GM12878 (cell line): ENCODE results near the gene SLIT1. TPM values are rescaled to one million over a fixed set of nuclear protein-coding genes. Genes with fewer than 3 reads are reported as not detected.

Experiments
- ATAC-seq: fragments of 200-7000 bp; cut with Tn5 transposase; 3 replicates; pipeline ENCODE4 v1.9.1; 2020; ENCODE audit warnings: mild to moderate bottlenecking, moderate library complexity
- BruUV-seq: library from RNA; stranded (reverse); fragments of 400-500 nt; replicated peaks from 2 replicates; lab custom pipeline; 2021; lab: Mats Ljungman, UMichigan
- CTCF ChIA-PET: fragments of 300-600 bp; sonication (Branson Sonifier 250); formaldehyde crosslinking; extraction: SDS; loops from one replicate; lab custom pipeline; 2021; ENCODE audit warnings: inconsistent platforms; lab: Yijun Ruan, JAX
- POLR2A ChIA-PET: fragments of 350-600 bp; formaldehyde crosslinking; extraction: SDS; loops from one replicate; lab custom pipeline; 2021; ENCODE audit warnings: inconsistent platforms; lab: Charles Lee
- RAD21 ChIA-PET: fragments of 300-600 bp; sonication (Branson Sonifier 250); formaldehyde crosslinking; loops from one replicate; lab custom pipeline; 2023; ENCODE audit warnings: antibody characterized with exemption; ENCODE audit not compliant: unreplicated experiment; lab: Charles Lee
- SMC1A ChIA-PET: fragments of 300-600 bp; sonication (Branson Sonifier 250); formaldehyde crosslinking; loops from one replicate; lab custom pipeline; 2023; ENCODE audit not compliant: unreplicated experiment, uncharacterized antibody; lab: Charles Lee
- DNase-seq: peaks from one replicate; pipeline ENCODE4 v3.0.0-alpha.2; 2011; ENCODE audit warnings: low read depth, low spot score
- FAIRE-seq: peaks from 3 replicates; lab custom pipeline; 2011; peaks lifted over from hg19 to GRCh38; lab: Jason Lieb, UNC
- H2AFZ ChIP-seq: 2 replicates; pipeline ENCODE4 v1.6.0; 2011; ENCODE audit warnings: low read depth, low read length, control low read depth; ENCODE audit not compliant: control insufficient read depth
- H3K27ac ChIP-seq: 2 replicates; pipeline ENCODE4 v1.5.1; 2011; ENCODE audit warnings: control low read depth; ENCODE audit not compliant: control insufficient read depth, insufficient read depth
- H3K27me3 ChIP-seq, 2 experiments: replicated peaks in 1 of 2; 2 replicates each; pipeline versions ENCODE4 v1.6.0 to v1.6.1; 2011; ENCODE audit warnings: low read length in 1 of 2; ENCODE audit not compliant: control insufficient read depth in 2 of 2, insufficient read depth in 2 of 2
- H3K36me3 ChIP-seq, 2 experiments: 2 replicates each; pipeline ENCODE4 v1.5.1; 2011; ENCODE audit warnings: low read length in 1 of 2; ENCODE audit not compliant: control insufficient read depth in 2 of 2, insufficient read depth in 2 of 2
- H3K4me1 ChIP-seq: 2 replicates; pipeline ENCODE4 v1.6.1; 2011; ENCODE audit warnings: mild to moderate bottlenecking, low read length, moderate library complexity, mixed read lengths; ENCODE audit not compliant: control insufficient read depth, insufficient read depth
- H3K4me2 ChIP-seq: 2 replicates; pipeline ENCODE4 v1.6.0; 2011; ENCODE audit warnings: control low read depth; ENCODE audit not compliant: control insufficient read depth, insufficient read depth
- H3K4me3 ChIP-seq: fragments of 200-600 bp; sonication (generic); 2 replicates; pipeline ENCODE4 v1.5.1; 2016
- H3K79me2 ChIP-seq: 2 replicates; pipeline ENCODE4 v1.6.0; 2011; ENCODE audit warnings: low read length; ENCODE audit not compliant: control insufficient read depth, insufficient read depth
- H3K9ac ChIP-seq: 2 replicates; pipeline ENCODE4 v1.8.0; 2011; ENCODE audit warnings: low read length, control low read depth, mixed read lengths; ENCODE audit not compliant: control insufficient read depth, insufficient read depth
- H3K9me3 ChIP-seq: replicated peaks from 3 replicates; pipeline ENCODE4 v1.5.1; 2011; ENCODE audit warnings: mild to moderate bottlenecking, low read length; ENCODE audit not compliant: control insufficient read depth, insufficient read depth
- H4K20me1 ChIP-seq: 2 replicates; pipeline ENCODE4 v1.6.0; 2011; ENCODE audit not compliant: control insufficient read depth, insufficient read depth
- CUX1 ChIP-seq: IDR thresholded peaks from 2 replicates; pipeline ENCODE4 v1.6.1; 2012; ENCODE audit warnings: improper control_type of control experiment, low read depth, low read length; ENCODE audit not compliant: insufficient replicate concordance
- E2F4 ChIP-seq: IDR thresholded peaks from 2 replicates; pipeline ENCODE4 v1.6.1; 2012; ENCODE audit warnings: low read depth, low read length, improper control_type of control experiment
- E4F1 ChIP-seq: fragments of 450-650 bp; IDR thresholded peaks from 2 replicates; pipeline ENCODE4 v1.6.1; 2018; ENCODE audit warnings: borderline replicate concordance, mild to moderate bottlenecking; ENCODE audit not compliant: partially characterized antibody
- EGR1 ChIP-seq, 2 experiments: IDR thresholded peaks; 1 replicate in 1 of 2; 2 replicates in 1 of 2; pipeline ENCODE4 v1.6.1; 2011 to 2012; ENCODE audit warnings: low read depth in 2 of 2, low read length in 2 of 2, borderline replicate concordance in 1 of 2, mild to moderate bottlenecking in 1 of 2, moderate library complexity in 1 of 2
- GABPA ChIP-seq: IDR thresholded peaks from 2 replicates; pipeline ENCODE4 v1.6.1; 2014; ENCODE audit warnings: antibody characterized with exemption, low read depth, mild to moderate bottlenecking, inconsistent platforms
- GATAD2B ChIP-seq: fragments of 450-650 bp; conservative IDR thresholded peaks from 2 replicates; pipeline ENCODE4 v1.6.1; 2017; ENCODE audit warnings: low read depth, mild to moderate bottlenecking, moderate library complexity
- MLLT1 ChIP-seq: fragments of 450-650 bp; IDR thresholded peaks from 2 replicates; pipeline ENCODE4 v1.6.1; 2016; ENCODE audit warnings: mild to moderate bottlenecking
- NR2F1 ChIP-seq: fragments of 450-650 bp; conservative IDR thresholded peaks from 2 replicates; pipeline ENCODE4 v1.6.1; 2017; ENCODE audit warnings: mild to moderate bottlenecking
- SIX5 ChIP-seq: IDR thresholded peaks from 2 replicates; pipeline ENCODE4 v1.6.1; 2011; ENCODE audit warnings: mild to moderate bottlenecking, low read depth, low read length, moderate library complexity; ENCODE audit not compliant: severe bottlenecking
- SMARCA5 ChIP-seq: fragments of 450-650 bp; IDR thresholded peaks from 2 replicates; pipeline ENCODE4 v1.6.1; 2017; ENCODE audit warnings: mild to moderate bottlenecking
- STAT1 ChIP-seq: fragments of 450-650 bp; conservative IDR thresholded peaks from 2 replicates; pipeline ENCODE4 v1.6.1; 2014; ENCODE audit warnings: antibody characterized with exemption, mild to moderate bottlenecking
- TCF7 ChIP-seq: IDR thresholded peaks from 2 replicates; pipeline ENCODE4 v1.6.1; 2014; ENCODE audit warnings: antibody characterized with exemption, borderline replicate concordance
- WRNIP1 ChIP-seq: IDR thresholded peaks from 2 replicates; pipeline ENCODE4 v1.6.1; 2011; ENCODE audit warnings: low read depth, low read length, improper control_type of control experiment, borderline replicate concordance
- ZZZ3 ChIP-seq: IDR thresholded peaks from 2 replicates; pipeline ENCODE4 v1.6.1; 2011; ENCODE audit warnings: low read depth; ENCODE audit not compliant: control insufficient read depth, insufficient read length
- WGBS: methylation state at CpG from one replicate; pipeline ENCODE4 v1.1.6; 2016; ENCODE audit warnings: low lambda C conversion rate; ENCODE audit not compliant: insufficient replicate concordance, insufficient coverage; ENCODE audit errors: missing lambda C conversion rate; 5-methylcytosine and 5-hydroxymethylcytosine counted together
- in situ Hi-C: fragments of 300-500 bp; cut with MboI; formaldehyde crosslinking; loops from 9 replicates; pipeline ENCODE4 v1.14.3; 2018; ENCODE audit warnings: mixed read lengths
- intact Hi-C: fragments of 100-400 bp; cut with micrococcal nuclease; formaldehyde crosslinking; loops from one replicate; pipeline ENCODE4 v1.14.2; 2022; ENCODE audit not compliant: unreplicated experiment
- polyA plus RNA-seq, 11 experiments: library from polyadenylated mRNA; depleted of rRNA in 4 of 11; unstranded in 6 of 11; stranded (reverse) in 5 of 11; fragments of >200 nt; fragmentation: Nextera tagmentation in 4 of 11; fragmentation: Illumina TruSeq in 1 of 11; extraction: Ambion mirVana in 4 of 11; extraction: Trizol in 1 of 11; gene quantifications; 1 replicate in 1 of 11; 2 replicates in 10 of 11; pipeline versions ENCODE4 v1.2.1 to v1.2.3, GENCODE V29; 2011 to 2016; ENCODE audit warnings: inconsistent platforms in 2 of 11, missing spikeins in 2 of 11, low read depth in 1 of 11
- total RNA-seq, 4 experiments: library from RNA; depleted of rRNA in 3 of 4; stranded (reverse); fragments of >200 nt in 3 of 4; fragmentation: Illumina TruSeq in 1 of 4; extraction: Trizol in 1 of 4; gene quantifications; 2 replicates each; pipeline versions ENCODE4 v1.2.1 to v1.2.3, GENCODE V29; 2013 to 2021

The SLIT1 gene
- total and polyA plus RNA-seq, 10 of the 15 experiments (the other 5 are each of a cell fraction or from before 2014, with no cell fraction given), result 0.04 to 0.19 (median 0.06) TPM; not detected in 4

- H3K36me3 ChIP-seq, result no peaks in the 10 kb centered on the region
- no peak overlapping the region for H3K27ac ChIP-seq
- no peaks in the 10 kb centered on the region for H4K20me1 ChIP-seq
- RAD21 ChIA-PET, result no interaction called here
- H3K4me2 ChIP-seq, result no peak overlapping the region
- POLR2A ChIA-PET, result no interaction called here
- no peak for DNase-seq
- no peak overlapping the region for H2AFZ ChIP-seq
- SMC1A ChIA-PET, result no interaction called here
- H3K9me3 ChIP-seq, result no peaks in the 10 kb centered on the region
- BruUV-seq, result no TSS peak
- no peaks in the 10 kb centered on the region for H3K79me2 ChIP-seq
- no peak overlapping the region for H3K4me3 ChIP-seq
- in situ Hi-C loops, result no loop called here
- H3K9ac ChIP-seq, result no peak overlapping the region
- no peaks in the 10 kb centered on the region for H3K27me3 ChIP-seq
- 50% methylated on average over 4 of the region's 6 CpGs for WGBS
- no peak for ATAC-seq
- no peak for FAIRE-seq
- intact Hi-C loops, result no loop called here
- H3K4me1 ChIP-seq, result no peaks in the 10 kb centered on the region
- CTCF ChIA-PET, result no interaction called here
- TF ChIP-seq ZZZ3 (no peak), WRNIP1 (no peak), E4F1 (no peak), GATAD2B (no peak), NR2F1 (no peak), TCF7 (no peak), SMARCA5 (no peak), STAT1 (no peak), CUX1 (no peak), MLLT1 (no peak), E2F4 (no peak), EGR1 (IDR thresholded peaks at IDR 0.05; ENCODE audit: borderline replicate concordance in 1 of 2, low read depth in 2 of 2, low read length in 2 of 2) (no peak), SIX5 (no peak), GABPA (no peak)
Measured at GRCh38 chr10:97151307-97151914, 34.3 kb downstream of the SLIT1 start.
